ENCODE measurements around the gene CCDC171. TPM values are rescaled to one million over a fixed set of nuclear protein-coding genes. Genes with fewer than 3 reads are reported as not detected.

The CCDC171 gene
- total RNA-seq, 1 experiment from 2014 or later = 2.4 TPM

DNA sequence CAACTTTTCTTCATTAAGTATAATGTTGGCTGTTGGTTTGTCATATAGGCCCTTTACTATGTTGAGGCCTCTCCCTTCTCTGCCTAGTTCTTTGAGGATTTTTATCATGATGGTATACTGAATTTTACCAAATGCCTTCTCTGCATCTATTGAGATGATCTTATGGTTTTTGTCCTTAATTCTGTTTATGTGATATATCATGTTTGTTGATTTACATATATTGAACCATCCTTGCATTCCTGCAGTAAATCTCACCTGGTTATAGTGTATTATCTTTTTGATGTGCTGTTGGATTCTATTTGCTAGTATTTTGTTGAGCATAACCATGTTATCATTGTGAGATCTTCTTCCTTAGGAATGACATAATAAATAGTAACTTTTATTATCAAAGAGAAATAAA lies 362.9 kb downstream of the CCDC171 start:
- Histone ChIP-seq H3K4ac (ENCODE audit: low read depth, low read length) (no peak overlapping the region), H3K4me1 (ENCODE audit: insufficient read depth, low read length) (no peaks in the 10 kb centered on the region), H3K27ac (ENCODE audit: insufficient read length, low read depth, low read length) (no peak overlapping the region), H2AK5ac (ENCODE audit: insufficient read length, low read length) (no peak overlapping the region), H3K79me1 (ENCODE audit: insufficient read depth, low read depth, low read length, poor library complexity, severe bottlenecking) (no peaks in the 10 kb centered on the region), H2BK15ac (ENCODE audit: low read depth, low read length) (no peak overlapping the region), H4K20me1 (ENCODE audit: control insufficient read depth, insufficient read depth, insufficient read length) (no peaks in the 10 kb centered on the region), H4K8ac (replicated peaks; ENCODE audit: insufficient read length, low read depth, low read length) (no peak overlapping the region), H3K23ac (ENCODE audit: insufficient read length, low read depth, low read length) (no peak overlapping the region), H3K14ac (ENCODE audit: insufficient read depth, low read length) (no peak overlapping the region), H2BK12ac (ENCODE audit: insufficient read length, low read depth, low read length) (no peak overlapping the region), H3K18ac (ENCODE audit: insufficient read length, low read depth, low read length) (no peak overlapping the region), H2BK20ac (ENCODE audit: low read depth, low read length, poor library complexity, severe bottlenecking) (no peak overlapping the region), H3K9ac (ENCODE audit: extremely low read depth, insufficient read length, low read length) (no peak overlapping the region), H3T11ph (ENCODE audit: low read length) (no peak overlapping the region), H4K5ac (ENCODE audit: insufficient read length, low read depth, low read length) (no peak overlapping the region), H3K56ac (ENCODE audit: insufficient read length, low read depth, low read length) (no peak overlapping the region), H3K27me3 (ENCODE audit: insufficient read depth, low read length) (no peaks in the 10 kb centered on the region), H2BK120ac (ENCODE audit: low read depth, low read length, poor library complexity, severe bottlenecking) (no peak overlapping the region), H3K23me2 (ENCODE audit: insufficient read length, low read depth, low read length, poor library complexity, severe bottlenecking) (no peaks in the 10 kb centered on the region), H3K4me2 (ENCODE audit: insufficient read depth, insufficient read length, low read length) (no peak overlapping the region), H2AFZ (ENCODE audit: low read length) (no peak overlapping the region), H3K79me2 (ENCODE audit: insufficient read depth, low read length) (no peaks in the 10 kb centered on the region), H2BK5ac (ENCODE audit: insufficient read length, low read length) (no peak overlapping the region), H4K91ac (ENCODE audit: insufficient read length, low read depth, low read length) (no peak overlapping the region), H3K9me3 (ENCODE audit: control insufficient read depth, low read depth, low read length) (no peaks in the 10 kb centered on the region)
- no peaks in the 10 kb centered on the region for H3K4me1 Mint-ChIP-seq
- DNase-seq = no peak
- no peak overlapping the region for H3K27ac Mint-ChIP-seq
- TF ChIP-seq, protein P1, sequence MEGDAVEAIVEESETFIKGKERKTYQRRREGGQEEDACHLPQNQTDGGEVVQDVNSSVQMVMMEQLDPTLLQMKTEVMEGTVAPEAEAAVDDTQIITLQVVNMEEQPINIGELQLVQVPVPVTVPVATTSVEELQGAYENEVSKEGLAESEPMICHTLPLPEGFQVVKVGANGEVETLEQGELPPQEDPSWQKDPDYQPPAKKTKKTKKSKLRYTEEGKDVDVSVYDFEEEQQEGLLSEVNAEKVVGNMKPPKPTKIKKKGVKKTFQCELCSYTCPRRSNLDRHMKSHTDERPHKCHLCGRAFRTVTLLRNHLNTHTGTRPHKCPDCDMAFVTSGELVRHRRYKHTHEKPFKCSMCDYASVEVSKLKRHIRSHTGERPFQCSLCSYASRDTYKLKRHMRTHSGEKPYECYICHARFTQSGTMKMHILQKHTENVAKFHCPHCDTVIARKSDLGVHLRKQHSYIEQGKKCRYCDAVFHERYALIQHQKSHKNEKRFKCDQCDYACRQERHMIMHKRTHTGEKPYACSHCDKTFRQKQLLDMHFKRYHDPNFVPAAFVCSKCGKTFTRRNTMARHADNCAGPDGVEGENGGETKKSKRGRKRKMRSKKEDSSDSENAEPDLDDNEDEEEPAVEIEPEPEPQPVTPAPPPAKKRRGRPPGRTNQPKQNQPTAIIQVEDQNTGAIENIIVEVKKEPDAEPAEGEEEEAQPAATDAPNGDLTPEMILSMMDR (conservative IDR thresholded peaks at IDR 0.05) = no peak
- H3K27me3 Mint-ChIP-seq (ENCODE audit: low read depth) = 0 out of 2 replicates have a peak, but pooled peaks cover 1% of the 10 kb centered on the region
- H3K36me3 Mint-ChIP-seq (ENCODE audit: insufficient read depth in 1 of 3, low read depth in 3 of 3) = peaks cover 0 to 7% (median 2%) of the 10 kb centered on the region in 3 experiments; a peak in 2 of 7 replicates
- H3K9me3 Mint-ChIP-seq = peaks cover 8 to 13% of the 10 kb centered on the region in 2 experiments; a peak in 4 of 5 replicates
- no peak overlapping the region for H3K4me3 Mint-ChIP-seq

All from H9 (cell line).